ENCODE measurements around the gene MLX.

The MLX gene, protein sequence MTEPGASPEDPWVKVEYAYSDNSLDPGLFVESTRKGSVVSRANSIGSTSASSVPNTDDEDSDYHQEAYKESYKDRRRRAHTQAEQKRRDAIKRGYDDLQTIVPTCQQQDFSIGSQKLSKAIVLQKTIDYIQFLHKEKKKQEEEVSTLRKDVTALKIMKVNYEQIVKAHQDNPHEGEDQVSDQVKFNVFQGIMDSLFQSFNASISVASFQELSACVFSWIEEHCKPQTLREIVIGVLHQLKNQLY

DNA sequence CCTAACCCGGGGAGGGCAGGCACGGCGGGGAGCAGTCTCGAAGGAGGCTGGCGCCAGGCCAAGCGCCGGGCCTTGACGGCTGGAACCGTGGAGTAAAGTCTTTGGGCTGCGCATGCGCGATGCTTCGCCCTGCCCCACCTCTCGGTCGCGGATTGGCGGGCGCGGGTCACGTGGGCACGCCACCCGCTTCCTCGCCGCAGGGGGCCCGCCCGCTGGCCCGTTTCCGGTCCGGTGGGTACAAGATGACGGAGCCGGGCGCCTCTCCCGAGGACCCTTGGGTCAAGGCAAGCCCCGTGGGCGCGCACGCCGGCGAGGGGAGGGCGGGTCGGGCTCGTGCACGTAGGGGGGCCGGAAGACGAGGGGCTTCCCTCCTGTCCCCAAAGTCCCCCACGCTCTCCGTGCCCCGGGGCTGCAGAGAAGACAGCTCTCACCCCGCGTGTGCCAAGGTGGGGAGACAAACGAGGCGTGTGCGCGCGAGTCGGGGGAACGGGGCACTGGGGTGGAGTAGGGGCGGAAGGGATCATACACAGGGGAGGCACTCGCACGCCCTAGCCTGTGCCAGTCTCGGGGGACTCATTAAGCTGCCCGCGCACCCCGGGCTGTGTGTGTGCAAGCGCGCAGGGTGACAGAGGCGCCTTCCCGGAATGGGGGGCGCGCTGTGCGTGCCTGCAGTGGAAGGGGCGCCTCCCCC lies at the start of gene MLX:
Gene MLX, plus strand, starts transcription at position 218 of the 691 bp plus-strand sequence. Its CDS starts 25 bp downstream, at position 243.
- DNase-seq (ENCODE audit: low spot score) = peak; percentile 99

DNA sequence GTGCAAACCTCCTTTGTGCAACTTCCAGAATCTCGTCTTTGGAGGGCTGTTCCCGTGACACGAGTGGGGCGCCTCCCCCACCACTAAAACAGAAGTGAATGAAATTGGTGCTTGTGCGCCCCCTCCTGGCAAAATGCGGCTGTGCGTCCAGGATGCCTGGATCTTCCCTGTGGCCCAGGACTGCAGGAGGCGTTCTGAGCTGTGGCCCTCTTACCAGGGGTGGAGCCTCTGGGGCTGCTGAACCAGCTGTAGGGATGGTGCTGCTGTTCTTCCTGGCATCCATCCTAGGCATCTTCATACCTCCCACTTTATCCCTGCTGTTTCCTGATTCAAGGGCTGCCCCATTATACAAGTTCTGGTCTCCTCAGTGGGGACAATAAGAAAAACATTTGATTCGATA lies 49.4 kb upstream of the MLX start:
- DNase-seq (ENCODE audit: low spot score) = peak; percentile 86

DNA sequence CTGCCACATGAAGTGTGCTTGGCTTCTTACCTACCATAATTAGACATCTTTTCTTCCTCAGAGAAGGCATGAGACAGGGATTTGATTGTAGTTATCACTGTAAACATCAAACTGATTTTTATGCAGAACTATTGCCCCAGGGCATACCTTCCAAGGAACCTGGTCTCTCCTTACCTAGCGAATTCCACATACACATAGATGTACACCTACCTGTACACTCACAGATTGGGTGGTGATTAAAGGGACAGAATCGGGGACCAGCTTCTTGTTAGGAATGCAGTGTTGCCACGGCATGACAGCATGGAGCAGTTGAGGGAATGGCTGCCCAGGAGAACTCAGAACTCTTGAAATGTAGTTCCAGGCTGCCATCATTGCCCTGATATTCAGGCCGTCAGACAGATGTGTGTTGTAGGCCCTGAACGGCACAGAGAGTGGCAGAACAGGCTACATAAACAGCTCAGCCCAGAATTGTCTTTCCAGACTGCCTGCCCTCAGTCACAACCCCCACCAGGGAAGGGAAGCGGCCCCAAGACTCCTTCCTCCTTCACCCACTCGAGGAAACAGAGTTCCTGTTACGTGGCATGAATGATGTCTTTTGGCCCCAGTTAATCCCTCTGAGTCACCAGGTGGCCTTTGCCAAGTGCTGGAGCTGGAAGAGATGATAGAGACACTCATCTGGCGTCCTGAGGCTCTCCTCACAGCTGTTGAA lies 48.7 kb upstream of the MLX start:
- no peak for DNase-seq (ENCODE audit: low spot score)

DNA sequence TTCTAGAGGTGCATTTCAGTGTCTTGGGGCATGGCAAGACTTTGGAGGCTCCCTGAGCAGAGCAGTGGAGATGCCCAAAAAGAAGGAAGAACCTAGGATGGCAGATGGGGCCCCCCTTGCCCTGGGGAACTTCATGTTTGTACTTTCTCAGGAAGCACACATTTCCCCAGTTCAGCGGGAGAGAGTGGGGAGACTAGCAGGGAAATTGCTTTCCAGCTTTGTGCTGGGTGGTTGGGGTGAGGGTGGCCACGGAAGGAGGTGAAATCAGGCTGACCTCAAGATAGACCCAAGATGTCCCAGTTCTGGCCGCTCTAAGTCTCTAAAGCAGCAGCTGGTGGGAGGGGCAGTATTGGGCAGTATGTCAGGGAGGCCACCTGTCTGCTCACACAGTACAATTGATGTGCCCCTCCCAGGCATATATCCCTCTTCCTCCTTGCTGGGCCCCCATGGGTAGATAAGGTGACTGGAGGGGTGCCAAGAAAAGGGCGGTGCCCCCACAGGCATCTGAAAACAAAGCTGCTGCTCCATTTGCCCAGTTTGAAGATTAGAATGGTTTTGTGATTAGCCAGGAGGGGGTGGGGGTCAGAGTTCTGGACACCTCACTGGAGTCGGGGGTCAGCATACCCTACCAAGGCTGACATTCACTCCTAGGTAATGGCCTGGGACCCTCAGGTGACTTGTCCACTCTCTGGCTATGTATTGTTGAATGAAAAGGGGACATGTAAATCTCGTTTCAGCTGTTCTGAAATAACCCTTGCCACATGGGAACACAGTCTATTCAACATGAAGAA lies 48.0 kb upstream of the MLX start:
- no peak for DNase-seq (ENCODE audit: low spot score)

DNA sequence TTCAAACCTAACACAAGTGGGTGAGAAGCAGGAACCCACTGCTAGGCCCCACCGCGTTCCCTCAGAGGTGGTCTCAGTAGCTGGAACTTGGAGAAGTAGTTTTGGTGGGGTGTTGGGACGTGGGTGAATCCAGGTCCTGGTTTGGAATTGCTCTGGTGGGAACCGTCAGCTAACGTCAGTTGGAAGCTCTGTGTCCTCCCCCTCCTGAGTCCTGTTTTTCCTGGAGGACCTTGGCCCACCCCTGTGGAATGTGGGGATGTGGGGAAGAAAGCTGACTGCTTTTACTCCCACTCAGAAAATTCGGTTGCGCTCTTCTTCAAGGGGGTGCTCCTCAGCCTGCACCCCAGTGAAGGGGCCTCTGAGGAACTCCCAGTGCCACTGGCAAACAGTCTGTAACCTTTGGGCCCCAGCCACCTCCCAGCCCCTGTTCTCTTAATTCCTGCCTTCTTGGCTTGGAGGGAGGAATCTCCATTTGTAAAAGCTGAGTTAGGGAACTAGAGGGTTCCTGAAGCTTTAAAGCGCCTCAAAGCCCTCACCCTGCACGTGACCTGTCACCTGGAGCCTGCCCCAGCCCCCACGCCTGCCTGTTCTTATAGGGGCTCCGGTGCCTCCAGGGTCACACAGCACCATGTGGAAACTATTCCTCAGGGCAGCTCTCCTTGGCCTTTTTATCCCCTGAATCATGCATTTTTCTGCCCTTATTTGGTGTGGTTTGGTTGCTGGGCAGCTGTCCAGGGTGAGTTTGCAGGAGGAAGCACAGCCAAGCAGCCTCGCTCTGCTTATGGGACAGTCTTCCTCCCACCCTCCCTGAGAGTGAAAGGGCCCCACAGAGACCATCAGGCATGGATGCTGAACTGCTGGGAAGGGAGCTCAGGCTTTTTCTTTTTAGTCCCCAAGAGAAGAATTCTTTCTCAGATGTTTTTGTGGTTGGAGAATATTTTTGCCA lies 47.1 kb upstream of the MLX start:
- no peak for DNase-seq (ENCODE audit: low spot score)

DNA sequence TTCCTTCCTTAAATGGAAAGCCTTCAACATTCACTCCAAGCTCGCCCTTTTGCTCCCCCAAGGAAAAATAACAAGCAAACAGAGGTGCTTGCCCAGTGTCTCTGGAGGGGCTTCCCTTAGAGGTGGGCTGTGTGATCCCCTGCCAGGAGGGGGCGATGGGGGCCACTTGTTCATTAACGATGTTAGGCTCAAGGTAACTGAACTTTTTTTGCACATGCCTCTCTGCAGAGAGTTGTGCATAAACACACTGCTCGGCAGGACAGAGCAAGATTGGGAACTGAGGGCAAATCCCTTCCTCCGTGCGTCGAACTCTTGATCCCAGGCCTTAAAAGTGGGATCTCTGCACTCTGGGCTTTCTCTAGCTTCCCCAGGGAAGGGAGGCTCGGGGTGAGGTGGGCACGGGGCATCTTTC lies 46.4 kb upstream of the MLX start:
- DNase-seq (ENCODE audit: low spot score) = no peak

DNA sequence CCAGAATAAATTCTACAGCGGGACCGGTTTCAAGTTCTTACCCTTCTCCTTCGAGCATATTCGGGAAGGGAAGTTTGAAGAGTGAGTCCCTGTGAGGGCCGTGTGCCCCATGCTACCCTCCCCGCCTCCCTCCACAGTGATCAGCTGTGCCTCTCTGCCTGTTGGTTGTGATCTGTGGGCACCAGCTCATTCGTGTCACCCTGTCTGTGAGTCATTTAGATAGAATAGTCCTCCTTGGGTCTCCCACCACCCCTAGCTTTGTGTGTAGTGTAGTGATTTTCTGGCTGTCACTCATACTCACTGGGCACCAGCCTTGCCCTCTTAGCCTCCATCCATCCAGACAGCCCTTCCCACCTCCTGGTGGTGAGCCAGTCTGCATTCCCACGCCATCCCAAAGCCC lies 45.9 kb upstream of the MLX start:
- no peak for DNase-seq (ENCODE audit: low spot score)

DNA sequence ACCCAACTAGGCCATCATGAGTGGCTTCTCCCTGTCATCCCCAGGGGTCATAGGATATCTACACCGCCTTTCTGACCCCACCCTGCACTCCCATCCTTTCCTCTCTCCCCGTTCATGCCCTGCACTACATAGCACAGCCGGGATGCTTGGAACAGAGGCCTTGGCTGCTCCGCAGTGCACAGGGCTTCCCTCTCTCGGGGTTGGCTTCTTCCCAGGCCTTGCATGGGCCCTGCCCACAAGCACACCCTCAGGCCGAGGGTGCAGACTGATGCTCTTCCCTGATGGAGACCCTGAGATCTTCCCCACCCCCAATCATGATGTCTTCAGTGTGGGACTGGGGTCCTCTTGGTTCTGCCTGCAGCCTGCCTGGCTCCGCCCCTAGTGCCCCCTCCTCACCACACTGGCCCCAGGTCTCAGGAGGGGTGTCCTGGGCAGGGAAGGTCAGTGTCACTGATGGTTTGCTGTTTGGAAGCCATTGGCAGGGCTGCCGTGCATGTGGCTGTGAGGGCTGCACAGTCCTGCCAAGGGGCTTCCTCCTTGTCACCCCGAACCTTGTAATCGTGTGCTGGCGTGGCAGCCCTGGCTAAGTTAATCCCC lies 45.1 kb upstream of the MLX start:
- no peak for DNase-seq (ENCODE audit: low spot score)

DNA sequence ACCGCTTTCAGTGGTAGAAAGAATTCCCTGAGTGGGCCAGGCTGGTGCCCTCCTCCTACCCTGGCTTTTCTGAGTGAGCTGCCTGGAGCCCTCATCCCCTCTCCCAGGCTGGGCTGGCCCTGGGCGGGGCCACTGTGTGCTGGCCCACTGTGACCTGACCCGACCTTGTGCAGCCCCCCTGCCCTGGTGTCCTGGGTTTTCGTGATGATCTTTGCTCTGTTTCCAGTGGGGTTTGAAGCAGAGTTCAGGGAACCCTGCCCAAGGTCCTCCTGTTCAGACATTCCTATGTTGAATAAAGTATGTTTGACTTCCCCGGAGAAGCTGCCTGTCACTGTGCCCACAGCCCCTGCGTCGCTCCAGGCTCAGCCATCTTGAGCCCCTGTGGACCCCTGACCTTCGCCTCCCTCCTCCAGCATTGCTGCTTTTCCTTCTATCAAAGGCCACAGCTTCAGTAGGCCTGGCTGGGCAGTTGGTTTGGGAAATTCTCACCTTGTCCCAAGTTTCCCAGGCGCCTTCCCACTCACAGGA lies 44.6 kb upstream of the MLX start:
- DNase-seq (ENCODE audit: low spot score) = no peak

DNA sequence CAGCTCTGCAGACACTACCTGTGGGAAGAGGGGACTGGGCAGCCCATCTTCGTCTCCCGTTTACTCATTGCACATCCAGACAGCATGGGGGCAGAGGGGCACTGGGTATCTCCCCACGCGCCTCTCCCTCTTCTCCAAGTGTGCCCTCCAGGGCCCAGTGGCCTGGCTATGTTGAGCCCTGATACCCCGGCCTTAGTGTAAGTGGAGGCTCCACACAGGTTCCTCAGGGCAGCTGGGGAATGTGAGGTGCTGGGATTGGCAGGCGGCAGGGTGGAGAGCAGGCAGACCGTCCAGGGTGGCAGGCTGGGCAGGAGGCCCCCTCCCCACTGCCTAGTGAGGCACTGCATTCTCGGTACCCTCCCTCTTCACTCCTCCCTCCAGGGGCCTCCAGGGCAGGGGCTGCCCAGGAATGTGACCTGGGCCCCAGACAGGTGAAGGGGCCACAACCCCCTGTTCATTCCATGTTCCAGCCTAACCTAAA lies 44.1 kb upstream of the MLX start:
- no peak for DNase-seq (ENCODE audit: low spot score)

DNA sequence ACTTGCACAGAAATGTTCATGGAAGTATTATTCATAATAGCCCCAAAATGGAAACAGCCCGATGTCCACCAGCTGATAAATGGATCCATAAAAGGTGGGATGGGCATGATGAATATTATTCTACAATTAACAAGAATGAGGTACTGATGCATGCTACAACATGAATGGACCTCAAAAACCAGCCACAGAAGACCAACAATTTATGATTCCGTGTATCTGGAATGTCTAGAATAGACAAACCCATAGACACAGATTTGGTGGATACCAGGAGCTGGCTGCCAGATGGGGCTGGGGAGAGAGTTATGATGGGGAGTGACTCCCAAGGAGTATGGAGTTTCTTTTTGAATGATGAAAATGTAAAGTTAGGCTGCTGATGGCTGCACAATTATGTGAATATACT lies 41.7 kb upstream of the MLX start:
- no peak for DNase-seq (ENCODE audit: low spot score)

DNA sequence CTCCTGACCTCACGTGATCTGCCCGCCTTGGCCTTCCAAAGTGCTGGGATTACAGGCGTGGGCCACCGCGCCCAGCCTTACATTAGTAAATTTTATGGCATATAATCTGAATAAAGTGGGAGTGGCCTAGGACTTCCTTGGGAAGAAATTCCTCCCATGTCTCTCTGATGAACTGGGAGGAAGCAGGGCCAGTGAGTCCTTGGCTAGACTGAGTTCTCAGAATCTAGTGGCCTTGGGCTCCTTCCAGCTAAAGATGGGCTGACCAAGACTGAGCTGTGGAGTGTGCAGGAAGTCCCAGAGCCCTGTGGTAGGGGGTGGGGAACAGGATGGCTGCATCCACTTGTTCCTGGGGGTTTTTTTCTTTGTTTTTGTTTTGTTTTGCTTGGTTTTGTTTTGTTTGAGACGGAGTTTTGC lies 40.9 kb upstream of the MLX start:
- DNase-seq (ENCODE audit: low spot score) = no peak

DNA sequence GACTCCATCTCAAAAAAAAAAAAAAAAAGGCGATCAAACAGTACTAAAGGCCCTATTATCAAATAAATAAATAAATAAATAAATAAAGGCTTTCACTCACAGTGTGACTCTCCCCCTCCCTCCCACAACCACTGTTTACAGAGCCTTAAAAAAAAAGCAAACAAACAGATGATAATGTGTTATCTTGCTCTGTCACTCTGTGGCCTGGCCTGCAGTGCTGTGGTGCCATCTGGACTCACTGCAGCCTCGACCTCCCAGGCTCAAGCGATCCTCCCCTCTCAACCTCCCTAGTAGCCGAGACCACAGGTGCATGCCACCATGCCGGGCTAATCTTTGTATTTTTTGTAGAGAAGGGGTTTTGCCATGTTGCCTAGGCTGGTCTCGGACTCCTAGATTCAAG lies 39.0 kb upstream of the MLX start:
- no peak for DNase-seq (ENCODE audit: low spot score)

DNA sequence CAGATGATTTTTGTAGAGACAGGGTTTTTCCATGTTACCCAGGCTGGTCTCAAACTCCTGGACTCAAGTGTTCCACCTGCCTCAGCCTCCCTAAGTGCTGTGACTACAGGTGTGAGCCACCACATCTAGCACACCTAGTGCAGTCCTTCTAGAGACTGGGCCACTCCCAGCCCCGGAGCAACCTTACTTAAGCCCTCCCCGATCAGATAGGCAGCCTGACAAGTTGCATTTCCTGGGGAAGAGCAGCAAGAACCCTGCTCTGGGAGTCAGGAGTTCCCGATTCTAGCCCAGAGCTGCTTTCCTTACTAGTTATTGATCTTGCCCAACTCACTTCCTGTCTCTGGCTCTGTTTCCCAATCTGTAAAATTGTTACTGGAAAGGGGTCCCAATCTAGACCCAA lies 37.8 kb upstream of the MLX start:
- no peak for DNase-seq (ENCODE audit: low spot score)

DNA sequence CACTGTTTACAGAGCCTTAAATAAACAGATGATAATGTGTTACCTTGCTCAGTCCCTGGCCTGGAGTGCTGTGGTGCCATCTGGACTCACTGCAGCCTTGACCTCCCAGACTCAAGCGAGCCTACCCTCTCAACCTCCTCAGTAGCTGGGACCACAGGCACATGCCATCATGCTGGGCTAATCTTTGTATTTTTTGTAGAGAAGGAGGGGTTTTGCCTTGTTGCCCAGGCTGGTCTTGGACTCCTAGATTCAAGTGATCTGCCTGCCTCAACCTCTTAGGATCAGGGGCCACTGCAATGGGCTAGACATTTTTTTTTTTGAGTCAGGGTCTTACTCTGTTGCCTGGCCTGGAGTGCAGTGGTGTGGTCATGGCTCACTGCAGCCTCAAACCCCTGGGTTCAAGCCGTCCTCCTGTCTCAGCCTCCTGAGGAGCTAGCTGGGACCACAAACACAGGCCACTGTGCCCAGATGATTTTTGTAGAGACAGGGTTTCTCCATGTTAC lies 35.9 kb upstream of the MLX start:
- no peak for DNase-seq (ENCODE audit: low spot score)

DNA sequence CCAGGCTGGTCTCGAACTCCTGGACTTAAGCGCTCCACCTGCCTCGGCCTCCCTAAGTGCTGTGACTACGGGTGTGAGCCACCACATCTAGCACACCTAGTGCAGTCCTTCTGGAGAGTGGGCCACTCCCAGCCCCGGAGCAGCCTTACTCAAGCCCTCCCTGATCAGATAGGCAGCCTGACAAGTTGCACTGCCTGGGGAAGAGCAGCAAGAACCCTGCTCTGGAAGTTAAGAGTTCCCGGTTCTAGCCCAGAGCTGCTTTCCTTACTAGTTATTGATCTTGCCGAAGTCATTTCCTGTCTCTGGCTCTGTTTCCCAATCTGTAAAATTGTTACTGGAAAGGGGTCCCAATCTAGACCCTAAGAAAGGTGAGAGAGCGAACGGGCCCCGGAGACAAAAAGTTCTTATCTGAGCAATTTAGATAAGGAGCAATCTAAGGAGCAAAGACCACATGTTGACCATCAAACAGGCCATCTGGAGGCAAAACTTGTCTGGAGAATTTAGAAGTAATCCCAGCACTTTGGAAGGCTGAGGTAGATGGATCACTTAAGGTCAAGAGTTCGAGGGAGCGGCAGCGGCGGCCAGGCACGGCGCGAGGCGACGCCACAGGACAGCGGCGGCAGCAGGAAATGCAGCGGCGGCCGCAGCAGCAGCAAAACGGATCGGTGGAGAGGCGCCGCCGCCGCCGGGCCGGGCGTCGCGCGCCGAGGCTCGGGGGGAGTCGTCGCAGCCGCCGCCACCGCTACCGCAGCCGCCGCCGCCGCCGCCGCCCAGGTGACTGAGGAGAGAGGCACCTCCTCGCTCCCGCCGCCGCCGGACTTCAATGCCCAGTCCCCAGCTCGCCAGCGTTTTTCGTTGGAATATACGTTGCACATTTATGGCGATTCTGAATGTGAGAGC lies 35.2 kb upstream of the MLX start:
- no peak for DNase-seq (ENCODE audit: low spot score)

DNA sequence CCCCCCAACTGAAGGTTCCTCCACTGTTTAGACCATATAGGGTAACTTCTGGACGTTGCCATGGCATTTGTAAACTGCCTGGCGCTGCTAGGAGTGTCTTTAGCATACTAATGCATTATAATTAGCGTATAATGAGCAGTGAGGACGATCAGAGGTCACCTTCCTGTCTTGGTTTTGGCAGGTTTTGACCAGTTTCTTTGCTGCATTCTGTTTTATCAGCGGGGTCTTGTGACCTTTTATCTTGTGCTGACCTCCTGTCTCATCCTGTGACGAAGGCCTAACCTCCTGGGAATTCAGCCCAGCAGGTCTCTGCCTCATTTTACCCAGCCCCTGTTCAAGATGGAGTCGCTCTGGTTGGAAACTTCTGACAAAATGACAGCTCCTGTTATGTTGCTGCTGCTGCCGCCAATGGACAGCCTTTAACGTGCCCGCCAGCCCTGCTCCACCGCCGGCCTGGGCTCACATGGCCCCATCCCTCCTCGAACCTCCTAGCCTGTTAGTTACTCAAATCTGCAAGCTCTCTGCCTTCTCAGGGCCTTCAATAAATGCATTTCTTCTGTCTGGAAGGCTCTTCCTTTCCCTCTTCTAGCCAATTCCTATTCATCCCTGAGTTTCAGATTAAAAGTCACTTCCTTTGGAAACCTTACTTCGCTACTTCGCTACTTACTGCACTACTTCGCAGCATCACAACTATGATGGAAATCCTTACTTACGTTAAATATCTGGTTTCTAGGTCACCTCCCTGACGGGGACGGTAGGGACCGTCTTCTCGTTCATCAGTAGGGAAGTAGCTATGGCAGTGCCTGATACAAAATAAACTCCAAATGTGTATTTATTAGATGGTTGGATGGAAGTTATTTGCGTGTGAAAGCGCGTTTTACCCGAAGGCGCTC lies 31.5 kb upstream of the MLX start:
- DNase-seq (ENCODE audit: low spot score) = no peak

DNA sequence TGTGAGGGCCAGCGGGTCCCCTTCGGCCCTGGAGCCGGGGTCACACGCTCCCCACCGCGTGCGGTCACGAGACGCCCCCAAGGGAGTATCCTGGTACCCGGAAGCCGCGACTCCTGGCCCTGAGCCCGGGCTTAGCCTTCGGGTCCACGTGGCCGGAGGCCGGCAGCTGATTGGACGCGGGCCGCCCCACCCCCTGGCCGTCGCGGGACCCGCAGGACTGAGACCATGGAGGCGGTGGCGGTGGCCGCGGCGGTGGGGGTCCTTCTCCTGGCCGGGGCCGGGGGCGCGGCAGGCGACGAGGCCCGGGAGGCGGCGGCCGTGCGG lies 30.9 kb upstream of the MLX start, which contains the start of gene NAGLU:
Gene NAGLU, plus strand, starts transcription at position 194 of the 324 bp plus-strand sequence. Its CDS starts 32 bp downstream, at position 226.
- peak; percentile 99 for DNase-seq (ENCODE audit: low spot score)
